HG03521 (cell line): ENCODE results near the gene PAEP.

Source experiments
- ATAC-seq: cut with Tn5 transposase; IDR thresholded peaks from one replicate; pipeline ENCODE4 v1.9.1; 2021; ENCODE audit warnings: mild to moderate bottlenecking, moderate library complexity; ENCODE audit not compliant: unreplicated experiment

Gene PAEP

DNA sequence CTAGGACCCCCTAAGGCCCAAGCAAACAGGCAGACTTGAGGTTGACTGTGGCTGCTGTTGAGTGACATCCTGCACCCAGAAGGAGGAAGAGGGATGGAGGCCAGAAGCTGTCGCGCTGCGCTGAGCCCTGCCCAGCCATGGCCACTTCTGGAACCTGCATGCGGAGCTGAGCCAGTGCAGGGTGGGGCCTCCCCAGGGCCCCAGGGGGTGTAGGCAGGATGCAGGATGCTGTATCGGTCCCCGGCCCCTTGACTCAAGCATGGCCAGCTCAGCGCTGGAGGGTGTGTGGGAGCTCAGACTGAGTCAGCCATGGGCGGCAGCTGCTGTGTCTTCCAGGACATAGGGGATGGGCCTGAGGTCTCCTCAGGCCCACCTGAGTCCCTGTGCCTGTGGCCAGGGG lies 50.9 kb downstream of the PAEP start:
- ATAC-seq = no peak

DNA sequence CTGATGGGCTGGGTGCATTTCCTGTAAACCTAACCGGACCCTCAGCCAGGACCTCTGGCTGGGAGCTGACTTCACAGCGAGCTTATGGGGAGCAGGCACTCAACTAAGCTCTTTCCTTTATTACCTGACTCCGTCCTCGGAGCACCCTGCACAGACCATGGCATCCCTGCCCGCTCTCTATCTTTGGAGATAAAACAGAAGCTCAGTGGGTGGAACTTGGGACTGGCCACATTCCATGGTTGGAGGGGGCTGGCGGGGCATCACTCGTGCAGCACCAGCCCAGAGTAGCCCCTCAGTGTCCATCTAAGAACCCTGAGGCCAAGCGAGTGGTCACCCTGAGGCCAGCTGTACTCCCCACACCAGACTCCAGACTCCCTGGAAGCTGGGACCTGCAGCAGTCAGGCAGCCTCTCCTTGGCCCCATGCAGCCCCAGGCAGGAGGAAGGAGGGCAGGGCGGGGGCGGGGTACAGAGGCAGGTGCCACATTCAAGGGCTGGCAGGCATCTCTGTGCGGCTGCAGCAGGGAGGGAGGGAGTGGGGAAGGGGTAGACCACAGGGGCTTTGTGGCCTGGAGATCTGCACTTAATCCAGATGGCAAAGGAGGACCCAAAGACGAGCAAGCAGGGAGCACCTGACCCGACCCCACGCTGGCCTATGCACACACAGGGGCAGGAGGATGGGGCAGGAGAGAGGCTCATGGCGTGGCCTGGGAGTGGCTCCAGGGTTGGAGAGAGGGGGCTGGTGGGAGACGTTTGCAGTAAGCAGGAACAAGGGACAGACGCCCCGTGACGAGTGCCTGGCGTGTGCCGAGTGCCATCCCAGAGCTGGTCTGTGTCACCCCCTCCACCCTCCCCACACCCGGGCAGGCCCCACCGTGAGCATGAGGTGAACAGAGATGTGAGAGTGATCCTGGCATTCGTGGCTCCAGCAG lies 51.7 kb downstream of the PAEP start:
- ATAC-seq = no peak

DNA sequence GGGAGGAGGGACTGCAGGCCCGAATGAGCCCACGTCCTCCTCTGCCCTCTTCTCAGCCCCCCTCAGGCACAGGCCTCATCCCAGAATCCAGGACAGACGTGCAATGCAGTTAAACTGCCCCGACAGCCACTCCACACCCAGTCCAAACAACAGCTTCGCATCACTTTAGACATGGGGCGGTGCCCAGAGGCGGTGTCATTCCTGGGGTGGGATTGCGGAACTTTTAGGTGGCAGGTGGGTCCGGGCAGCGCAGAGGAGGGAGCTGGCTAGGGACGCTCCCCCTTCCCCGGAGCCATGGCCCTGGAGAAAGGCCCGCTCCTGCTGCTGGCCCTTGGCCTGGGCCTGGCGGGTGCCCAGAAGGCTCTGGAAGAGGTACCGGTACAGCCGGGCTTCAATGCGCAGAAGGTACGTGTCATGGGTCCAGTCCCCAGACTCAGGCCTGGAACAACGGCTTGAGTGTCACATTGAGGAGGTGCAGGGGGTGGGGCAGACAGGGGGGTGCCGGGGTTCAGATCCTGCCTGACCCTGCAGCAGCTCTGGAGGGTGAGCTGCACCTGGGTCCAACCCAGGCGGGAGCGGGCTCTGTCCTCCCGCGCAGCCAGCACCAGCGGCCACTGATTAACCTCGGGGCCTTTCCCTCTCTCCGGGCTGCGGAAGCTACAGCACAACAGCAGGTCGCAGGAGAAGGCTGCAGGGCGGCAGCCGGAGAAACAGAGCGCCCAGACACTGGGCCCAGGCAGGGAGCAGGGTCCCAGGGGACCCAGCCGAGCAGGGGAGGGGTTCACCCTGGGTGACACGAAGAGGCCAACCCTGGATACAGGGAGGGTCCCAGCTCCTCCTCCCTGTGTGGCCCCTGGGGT lies 52.6 kb downstream of the PAEP start:
- ATAC-seq = no peak

DNA sequence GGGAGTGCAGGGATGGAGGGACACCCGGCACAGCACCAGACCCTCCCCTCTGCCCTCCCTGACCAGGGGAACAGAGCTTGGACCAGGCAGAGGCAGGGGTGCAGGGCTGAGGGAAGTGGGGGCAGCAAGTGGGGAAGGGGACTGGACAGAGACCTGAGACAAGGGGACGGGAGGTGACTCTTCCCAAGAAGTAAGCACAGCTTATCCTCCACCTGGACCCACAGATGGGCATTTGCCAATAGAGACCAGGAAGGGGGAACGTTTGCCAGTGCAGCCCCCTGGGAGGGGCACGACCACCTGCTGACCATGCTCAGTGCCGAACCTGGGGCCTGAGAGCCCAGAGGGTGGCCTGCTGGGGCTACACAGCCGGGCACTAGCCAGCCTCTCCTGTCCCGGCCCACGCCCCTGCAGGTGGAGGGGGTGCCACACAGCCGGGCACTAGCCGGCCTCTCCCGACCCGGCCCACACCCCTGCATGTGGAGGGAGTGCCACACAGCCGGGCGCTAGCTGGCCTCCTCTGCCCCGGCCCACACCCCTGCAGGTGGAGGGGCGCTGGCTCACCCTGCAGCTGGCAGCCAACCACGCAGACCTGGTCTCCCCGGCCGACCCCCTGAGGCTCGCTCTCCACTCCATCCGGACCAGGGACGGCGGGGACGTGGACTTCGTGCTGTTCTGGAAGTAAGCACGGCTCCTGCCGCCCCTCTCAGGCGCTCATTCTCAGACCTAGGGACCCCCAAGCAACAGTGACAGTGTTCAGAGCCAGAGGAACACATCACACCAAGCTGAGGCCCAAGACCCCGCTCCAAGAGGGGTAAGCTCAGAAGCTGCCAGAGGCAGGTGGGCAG lies 53.5 kb downstream of the PAEP start:
- no peak for ATAC-seq

DNA sequence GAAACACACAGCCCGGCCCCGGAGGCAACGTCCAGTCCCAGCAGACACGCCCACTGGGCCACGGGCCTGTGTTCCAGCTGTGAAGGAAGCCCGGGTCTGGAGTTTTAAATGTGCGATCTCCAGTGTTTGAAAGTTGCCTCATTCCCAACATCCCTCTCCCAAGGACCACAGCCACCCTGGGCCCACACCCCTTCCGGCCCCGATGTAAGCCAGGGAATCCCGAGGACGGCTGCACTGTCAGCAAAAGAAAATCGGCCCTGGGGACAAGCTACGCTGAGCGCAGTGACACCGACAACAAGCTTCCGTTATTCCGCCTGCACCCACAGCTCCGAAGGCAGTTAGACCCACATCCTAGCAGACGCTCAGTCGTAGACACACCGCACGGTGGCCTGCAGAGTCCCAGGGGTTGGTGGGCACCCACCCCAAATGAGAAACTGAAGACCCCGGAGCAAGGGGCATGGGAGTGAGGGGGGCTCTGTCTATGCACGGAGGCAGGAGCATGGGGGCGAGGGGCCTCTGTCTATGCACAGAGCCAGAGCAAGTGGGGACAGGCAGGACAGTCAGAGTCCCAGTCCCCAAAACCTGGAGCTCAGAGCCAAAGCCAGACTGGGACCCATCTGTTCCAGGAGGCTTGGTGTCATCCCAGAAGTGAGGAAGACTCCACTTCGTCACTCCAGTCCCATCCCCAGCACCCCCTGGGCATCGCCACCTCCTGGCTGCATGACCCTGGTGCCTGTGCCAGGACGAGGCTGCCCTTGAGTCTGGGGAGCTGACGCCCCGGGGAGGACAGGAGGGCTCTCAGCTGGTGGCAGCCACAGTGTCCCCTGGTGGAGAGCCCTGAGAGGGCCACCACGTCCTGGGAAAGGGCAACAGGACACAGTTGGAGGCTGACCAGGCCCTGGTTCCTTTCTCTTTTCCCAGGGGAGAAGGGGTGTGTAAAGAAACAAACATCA lies 54.4 kb downstream of the PAEP start:
- ATAC-seq = no peak
